PFSK-1 (cell line): Measurements from ENCODE around the gene KIF7.

ENCODE experiments used
- FOXP2 ChIP-seq: optimal IDR thresholded peaks from 2 replicates; pipeline ENCODE3; 2011; ENCODE audit warnings: borderline replicate concordance, control low read depth, inconsistent platforms; ENCODE audit not compliant: insufficient read depth; ENCODE audit errors: extremely low read length, extremely low read depth
- POLR2AphosphoS5 ChIP-seq: IDR thresholded peaks from 2 replicates; pipeline ENCODE4 v1.6.1; 2012; ENCODE audit warnings: low read depth, mild to moderate bottlenecking, control low read depth, low read length, moderate library complexity
- REST ChIP-seq, 2 experiments: IDR thresholded peaks; 2 replicates each; pipeline versions ENCODE4 v1.6.1 to v1.8.0; 2011 to 2012; ENCODE audit warnings: low read depth in 2 of 2, low read length in 2 of 2, control low read depth in 1 of 2, inconsistent platforms in 1 of 2, mild to moderate bottlenecking in 1 of 2, moderate library complexity in 1 of 2; ENCODE audit not compliant: insufficient read depth in 1 of 2
- SIN3A ChIP-seq: IDR thresholded peaks from 2 replicates; pipeline ENCODE4 v1.6.1; 2012; ENCODE audit warnings: mild to moderate bottlenecking, low read length, moderate library complexity, borderline replicate concordance; ENCODE audit not compliant: insufficient read depth
- TAF1 ChIP-seq: IDR thresholded peaks from 2 replicates; pipeline ENCODE4 v1.6.1; 2012; ENCODE audit warnings: low read length, control low read depth, borderline replicate concordance; ENCODE audit not compliant: insufficient read depth

KIF7 gene

GRCh38 chr15:89660556-89660955 lies 5.3 kb upstream of the KIF7 start:
- TF ChIP-seq SIN3A (no peak), REST (IDR thresholded peaks at IDR 0.05; ENCODE audit: insufficient read depth in 1 of 2, low read depth in 2 of 2, low read length in 2 of 2) (no peak), FOXP2 (no peak), TAF1 (no peak), POLR2AphosphoS5 (no peak)

GRCh38 chr15:89659295-89659694 lies 4.0 kb upstream of the KIF7 start:
- TF ChIP-seq FOXP2 (no peak), SIN3A (no peak), REST (IDR thresholded peaks at IDR 0.05; ENCODE audit: insufficient read depth in 1 of 2, low read depth in 2 of 2, low read length in 2 of 2) (no peak), POLR2AphosphoS5 (no peak), TAF1 (no peak)

GRCh38 chr15:89657686-89658200 lies 2.5 kb upstream of the KIF7 start:
- no peak for TF ChIP-seq SIN3A
- TF ChIP-seq POLR2AphosphoS5, result no peak
- no peak for TF ChIP-seq FOXP2
- TF ChIP-seq TAF1, result no peak
- TF ChIP-seq REST (IDR thresholded peaks at IDR 0.05; ENCODE audit: insufficient read depth in 1 of 2, low read depth in 2 of 2, low read length in 2 of 2), result no peak

- TF ChIP-seq SIN3A (no peak), REST (IDR thresholded peaks at IDR 0.05; ENCODE audit: insufficient read depth in 1 of 2, low read depth in 2 of 2, low read length in 2 of 2) (no peak), FOXP2 (no peak), POLR2AphosphoS5 (no peak), TAF1 (no peak)
Observed at GRCh38 chr15:89656116-89656815, 999 bp upstream of the KIF7 start.
